Measurements from ENCODE around the gene ALG14.

ALG14 gene

DNA sequence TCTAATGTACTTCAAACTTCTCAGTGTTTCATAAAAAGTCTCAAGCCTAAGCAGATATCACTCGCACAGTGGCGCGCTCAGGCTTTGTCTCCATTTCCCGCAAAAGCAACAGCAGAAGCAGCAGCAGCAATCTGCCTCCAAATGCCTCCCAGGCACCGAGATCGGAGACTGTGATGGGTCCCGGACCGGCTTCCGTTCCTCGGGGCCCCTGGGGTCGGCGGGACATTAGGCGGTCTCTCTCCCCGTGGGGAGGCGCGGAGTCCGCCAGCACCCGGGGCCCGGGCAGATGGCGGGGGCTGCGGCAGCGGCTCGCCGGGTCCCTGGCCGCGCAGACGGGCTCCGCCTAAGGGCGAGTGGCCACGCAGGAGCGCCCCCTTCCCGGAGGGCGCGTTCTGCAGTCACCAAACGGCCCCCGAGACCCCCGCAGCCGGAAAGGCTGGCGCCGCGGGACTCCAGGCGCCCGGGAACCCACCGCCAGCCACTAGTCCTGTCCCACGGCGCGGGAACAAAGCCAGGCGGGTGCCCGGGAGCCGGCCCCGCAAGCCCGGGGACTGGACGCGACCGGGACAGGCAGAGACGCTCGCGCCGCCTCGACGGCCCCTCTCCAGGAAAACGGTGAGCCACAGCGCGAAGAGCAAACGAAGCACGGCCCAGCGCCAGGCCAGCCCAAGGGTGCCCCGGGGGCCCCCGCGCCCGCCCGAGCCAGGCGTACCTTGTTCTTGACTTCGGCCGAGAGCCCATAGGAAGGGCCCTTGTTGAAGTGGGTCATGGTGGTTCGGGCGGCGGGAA lies 146.4 kb downstream of the ALG14 start:
- Histone ChIP-seq H3K27me3 (ENCODE audit: low read length) (no peaks in the 10 kb centered on the region), H3K4me2 (ENCODE audit: low read depth, low read length, poor library complexity, severe bottlenecking) (no peak overlapping the region), H3K9ac (ENCODE audit: low read length) (no peak overlapping the region), H3K9me2 (replicated peaks; ENCODE audit: insufficient read depth, low read length) (no peaks in the 10 kb centered on the region), H3K27ac (ENCODE audit: low read depth, low read length) (no peak overlapping the region), H3K36me3 (ENCODE audit: low read length) (no peaks in the 10 kb centered on the region), H4K20me1 (ENCODE audit: low read depth, low read length) (no peaks in the 10 kb centered on the region), H3K4me3 (ENCODE audit: insufficient read depth, low read length, poor library complexity, severe bottlenecking) (no peak overlapping the region), H3F3A (ENCODE audit: insufficient read depth) (no peaks in the 10 kb centered on the region), H3K9me3 (ENCODE audit: insufficient read depth, low read length) (no peaks in the 10 kb centered on the region), H3K79me2 (ENCODE audit: insufficient read depth, low read length) (no peaks in the 10 kb centered on the region), H2AFZ (ENCODE audit: low read depth, low read length, severe bottlenecking) (no peak overlapping the region)
- TF ChIP-seq, protein P1, sequence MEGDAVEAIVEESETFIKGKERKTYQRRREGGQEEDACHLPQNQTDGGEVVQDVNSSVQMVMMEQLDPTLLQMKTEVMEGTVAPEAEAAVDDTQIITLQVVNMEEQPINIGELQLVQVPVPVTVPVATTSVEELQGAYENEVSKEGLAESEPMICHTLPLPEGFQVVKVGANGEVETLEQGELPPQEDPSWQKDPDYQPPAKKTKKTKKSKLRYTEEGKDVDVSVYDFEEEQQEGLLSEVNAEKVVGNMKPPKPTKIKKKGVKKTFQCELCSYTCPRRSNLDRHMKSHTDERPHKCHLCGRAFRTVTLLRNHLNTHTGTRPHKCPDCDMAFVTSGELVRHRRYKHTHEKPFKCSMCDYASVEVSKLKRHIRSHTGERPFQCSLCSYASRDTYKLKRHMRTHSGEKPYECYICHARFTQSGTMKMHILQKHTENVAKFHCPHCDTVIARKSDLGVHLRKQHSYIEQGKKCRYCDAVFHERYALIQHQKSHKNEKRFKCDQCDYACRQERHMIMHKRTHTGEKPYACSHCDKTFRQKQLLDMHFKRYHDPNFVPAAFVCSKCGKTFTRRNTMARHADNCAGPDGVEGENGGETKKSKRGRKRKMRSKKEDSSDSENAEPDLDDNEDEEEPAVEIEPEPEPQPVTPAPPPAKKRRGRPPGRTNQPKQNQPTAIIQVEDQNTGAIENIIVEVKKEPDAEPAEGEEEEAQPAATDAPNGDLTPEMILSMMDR (IDR thresholded peaks at IDR 0.05; ENCODE audit: insufficient read depth, low read length, poor library complexity, severe bottlenecking) = no peak
- no peak for TF ChIP-seq EZH2phosphoT487 (conservative IDR thresholded peaks at IDR 0.05; ENCODE audit: low read length)

DNA sequence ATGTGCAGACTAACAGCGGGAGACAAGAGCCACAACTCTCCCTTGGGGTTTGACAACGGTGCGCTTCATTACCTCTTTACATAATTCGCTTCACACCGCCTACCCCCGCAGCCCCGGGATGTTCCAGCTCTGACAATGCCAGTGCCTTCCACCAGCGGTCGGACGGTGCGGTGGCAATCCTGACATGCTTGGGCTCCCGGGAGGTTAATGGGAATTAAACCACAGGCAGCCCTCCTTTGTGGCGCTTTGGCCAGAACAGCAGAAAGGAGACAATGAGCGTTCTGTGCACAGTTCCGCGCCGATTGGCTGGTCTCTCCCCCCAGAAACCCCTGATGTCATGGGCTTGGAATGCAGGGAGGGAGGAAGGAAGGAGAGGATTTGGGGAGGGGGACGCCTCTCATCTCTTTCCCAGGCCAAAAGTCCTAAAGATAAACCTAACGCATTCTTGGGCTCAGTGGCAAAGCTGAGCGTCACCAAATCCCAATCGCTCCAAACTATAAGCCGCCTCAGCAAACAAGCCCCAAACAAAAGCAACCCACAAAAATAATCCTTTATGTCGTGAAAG lies 147.1 kb downstream of the ALG14 start:
- Histone ChIP-seq H3K36me3 (ENCODE audit: low read length) (no peaks in the 10 kb centered on the region), H3K4me2 (ENCODE audit: low read depth, low read length, poor library complexity, severe bottlenecking) (no peak overlapping the region), H3K9me3 (ENCODE audit: insufficient read depth, low read length) (no peaks in the 10 kb centered on the region), H3F3A (ENCODE audit: insufficient read depth) (no peaks in the 10 kb centered on the region), H3K79me2 (ENCODE audit: insufficient read depth, low read length) (no peaks in the 10 kb centered on the region), H4K20me1 (ENCODE audit: low read depth, low read length) (no peaks in the 10 kb centered on the region), H2AFZ (ENCODE audit: low read depth, low read length, severe bottlenecking) (no peak overlapping the region), H3K27ac (ENCODE audit: low read depth, low read length) (no peak overlapping the region), H3K4me3 (ENCODE audit: insufficient read depth, low read length, poor library complexity, severe bottlenecking) (no peak overlapping the region), H3K9me2 (replicated peaks; ENCODE audit: insufficient read depth, low read length) (no peaks in the 10 kb centered on the region), H3K9ac (ENCODE audit: low read length) (no peak overlapping the region), H3K27me3 (ENCODE audit: low read length) (no peaks in the 10 kb centered on the region)
- TF ChIP-seq EZH2phosphoT487 (conservative IDR thresholded peaks at IDR 0.05; ENCODE audit: low read length) = no peak
- TF ChIP-seq, protein P1 (IDR thresholded peaks at IDR 0.05; ENCODE audit: insufficient read depth, low read length, poor library complexity, severe bottlenecking) = no peak

DNA sequence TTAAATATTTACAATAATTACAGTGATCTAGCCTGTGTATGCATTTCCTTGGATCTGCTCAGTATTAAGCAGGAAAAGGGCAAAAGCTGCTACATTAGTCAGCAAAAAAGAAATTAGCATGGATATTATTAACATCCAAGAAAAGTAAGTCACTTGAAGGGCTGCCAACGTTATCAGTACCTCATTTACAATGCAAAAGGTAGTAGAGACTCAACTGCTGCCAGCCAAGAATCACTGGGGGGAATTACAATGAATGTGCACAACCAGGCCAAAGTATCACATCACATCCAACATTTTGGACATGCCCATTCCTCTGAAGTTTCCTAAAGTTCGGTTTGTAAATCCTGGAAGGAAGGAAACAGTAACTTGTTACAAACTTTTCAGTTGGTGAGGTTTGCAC lies 147.7 kb downstream of the ALG14 start:
- no peaks in the 10 kb centered on the region for H3K9me2 ChIP-seq (replicated peaks; ENCODE audit: insufficient read depth, low read length)
- H4K20me1 ChIP-seq (ENCODE audit: low read depth, low read length) = no peaks in the 10 kb centered on the region

More for the DNA sequence above, 147.7 kb downstream of the ALG14 start:
- H3K27me3 ChIP-seq (ENCODE audit: low read length) = no peaks in the 10 kb centered on the region
- no peak overlapping the region for H2AFZ ChIP-seq (ENCODE audit: low read depth, low read length, severe bottlenecking)
- TF ChIP-seq, protein P1 (IDR thresholded peaks at IDR 0.05; ENCODE audit: insufficient read depth, low read length, poor library complexity, severe bottlenecking) = no peak
- TF ChIP-seq EZH2phosphoT487 (conservative IDR thresholded peaks at IDR 0.05; ENCODE audit: low read length) = no peak
- H3K36me3 ChIP-seq (ENCODE audit: low read length) = no peaks in the 10 kb centered on the region
- H3K9ac ChIP-seq (ENCODE audit: low read length) = no peak overlapping the region
- H3K79me2 ChIP-seq (ENCODE audit: insufficient read depth, low read length) = no peaks in the 10 kb centered on the region
- no peak overlapping the region for H3K27ac ChIP-seq (ENCODE audit: low read depth, low read length)
- H3K4me3 ChIP-seq (ENCODE audit: insufficient read depth, low read length, poor library complexity, severe bottlenecking) = no peak overlapping the region
- H3F3A ChIP-seq (ENCODE audit: insufficient read depth) = no peaks in the 10 kb centered on the region
- H3K4me2 ChIP-seq (ENCODE audit: low read depth, low read length, poor library complexity, severe bottlenecking) = no peak overlapping the region
- H3K9me3 ChIP-seq (ENCODE audit: insufficient read depth, low read length) = no peaks in the 10 kb centered on the region
